Measurements from ENCODE around the gene LUZP1. TPM values are rescaled to one million over a fixed set of nuclear protein-coding genes. Genes with fewer than 3 reads are reported as not detected.
A peak's percentile ranks its signal among the peaks of the same experiment; 100 is the strongest.

The LUZP1 gene
- total RNA-seq, 1 donor from 2014 or later = 10.8 TPM

GRCh38 chr1:23116921-23117699 lies 51.5 kb downstream of the LUZP1 start:
- Mint-ChIP-seq H3K4me1 (peaks cover 62% of the 10 kb centered on the region), H3K36me3 (ENCODE audit: low read depth) (no peaks in the 10 kb centered on the region), H3K4me3 (no peak overlapping the region), H3K27me3 (no peaks in the 10 kb centered on the region), H3K27ac (peak overlapping the region; percentile 43), H3K9me3 (no peaks in the 10 kb centered on the region)
- intact Hi-C loops (cut with micrococcal nuclease) = no loop called here
- TF ChIP-seq CTCF (IDR thresholded peaks at IDR 0.05) = no peak
- CTCF ChIA-PET = interaction anchor here (1.0 kb wide), 1 partner anchor 67 kb away, joined by 3 read pairs; no protein-coding TSS in a partner anchor
- DNase-seq = no peak
- ATAC-seq (ENCODE audit: low read depth) = no peak
- POLR2A ChIA-PET = no interaction called here

GRCh38 chr1:23116216-23116836 lies 52.3 kb downstream of the LUZP1 start:
- ChIA-PET CTCF (interaction anchor here (1.0 kb wide), 1 partner anchor 68 kb away, joined by 3 read pairs; no protein-coding TSS in a partner anchor), POLR2A (interaction anchor here (1.5 kb wide), 1 partner anchor 52 kb away, joined by 5 read pairs; the partner anchor contains the start of gene LUZP1)
- Mint-ChIP-seq H3K36me3 (ENCODE audit: low read depth) (no peaks in the 10 kb centered on the region), H3K27ac (peak overlapping the region; percentile 43), H3K27me3 (no peaks in the 10 kb centered on the region), H3K4me1 (peaks cover 64% of the 10 kb centered on the region), H3K9me3 (no peaks in the 10 kb centered on the region), H3K4me3 (no peak overlapping the region)
- ATAC-seq (ENCODE audit: low read depth) (no peak), DNase-seq (no peak)
- TF ChIP-seq CTCF (IDR thresholded peaks at IDR 0.05) = no peak
- intact Hi-C loops (cut with micrococcal nuclease) = no loop called here

- intact Hi-C loops (cut with micrococcal nuclease) = loop anchor here (1.0 to 2.0 kb wide), 3 partner anchors 16 to 95 kb away; partner anchors contain the start of genes KDM1A and LUZP1
- TF ChIP-seq CTCF (IDR thresholded peaks at IDR 0.05) = no peak
- ChIA-PET POLR2A (no interaction called here), CTCF (interaction anchor here (0.6 to 7.5 kb wide), 3 partner anchors 16 to 1859 kb away, joined by 3 to 39 read pairs (median 7); no protein-coding TSS in a partner anchor)
- no peaks in the 10 kb centered on the region for H3K27me3 Mint-ChIP-seq
- DNase-seq (no peak), ATAC-seq (ENCODE audit: low read depth) (no peak)
- no peaks in the 10 kb centered on the region for H3K36me3 Mint-ChIP-seq (ENCODE audit: low read depth)
- no peak overlapping the region for H3K4me3 Mint-ChIP-seq
- peak overlapping the region; percentile 72 for H3K27ac Mint-ChIP-seq
- H3K9me3 Mint-ChIP-seq = no peaks in the 10 kb centered on the region
- peaks cover 58% of the 10 kb centered on the region for H3K4me1 Mint-ChIP-seq
Measured at GRCh38 chr1:23114424-23115079, 54.1 kb downstream of the LUZP1 start.

GRCh38 chr1:23111600-23112535 lies 56.8 kb downstream of the LUZP1 start:
- no peak for TF ChIP-seq CTCF (IDR thresholded peaks at IDR 0.05)
- Mint-ChIP-seq H3K27ac (peak overlapping the region; percentile 1), H3K4me3 (no peak overlapping the region), H3K9me3 (no peaks in the 10 kb centered on the region), H3K36me3 (ENCODE audit: low read depth) (peaks cover 13% of the 10 kb centered on the region), H3K4me1 (peaks cover 43% of the 10 kb centered on the region), H3K27me3 (no peaks in the 10 kb centered on the region)
- CTCF ChIA-PET = interaction anchor here (0.7 to 7.5 kb wide), 3 partner anchors 7 to 72 kb away, joined by 3 to 39 read pairs (median 13); no protein-coding TSS in a partner anchor
- no peak for DNase-seq
- POLR2A ChIA-PET = interaction anchor here (0.6 kb wide), 1 partner anchor 87 kb away, joined by 18 read pairs; no protein-coding TSS in a partner anchor
- ATAC-seq (ENCODE audit: low read depth) = no peak
- intact Hi-C loops (cut with micrococcal nuclease) = no loop called here
